Gastrocnemius medialis (tissue), 4 donors: Measurements from ENCODE around the gene PKNOX2. TPM values are rescaled to one million over a fixed set of nuclear protein-coding genes. Genes with fewer than 3 reads are reported as not detected.

ENCODE experiments used
- ATAC-seq, 2 donors: fragments of 150-250 bp; one replicate each; pipeline ENCODE4 v1.9.1; 2016
- DNase-seq, 2 donors: peaks; one replicate each; pipeline ENCODE4 v3.0.0-alpha.2; 2019
- H3K27ac ChIP-seq, 4 donors: fragments of 200-600 bp; sonication (generic); 1 replicate in 1 of 4; 2 replicates in 3 of 4; pipeline ENCODE4 v1.5.1; 2016 to 2018; ENCODE audit warnings: mild to moderate bottlenecking in 2 of 4, moderate library complexity in 1 of 4
- H3K27me3 ChIP-seq, 3 donors: fragments of 200-600 bp; sonication (generic) in 2 of 3; 1 replicate in 1 of 3; 2 replicates in 2 of 3; pipeline versions ENCODE4 v1.5.1 to v1.6.0; 2016 to 2019; ENCODE audit warnings: mild to moderate bottlenecking in 1 of 3, moderate library complexity in 1 of 3
- H3K36me3 ChIP-seq, 2 donors: fragments of 200-600 bp; sonication (generic) in 1 of 2; one replicate each; pipeline ENCODE4 v1.5.1; 2017 to 2018
- H3K4me1 ChIP-seq, 2 donors: fragments of 200-600 bp; sonication (generic) in 1 of 2; one replicate each; pipeline ENCODE4 v1.5.1; 2016 to 2017; ENCODE audit warnings: mild to moderate bottlenecking in 2 of 2
- H3K4me3 ChIP-seq, 4 donors: fragments of 200-600 bp; sonication (generic) in 3 of 4; 1 replicate in 1 of 4; 2 replicates in 3 of 4; pipeline ENCODE4 v1.5.1; 2016 to 2019; ENCODE audit warnings: mild to moderate bottlenecking in 2 of 4
- H3K9me3 ChIP-seq, 3 donors: fragments of 200-600 bp; sonication (generic) in 2 of 3; 1 replicate in 1 of 3; 2 replicates in 2 of 3; pipeline ENCODE4 v1.5.1; 2016 to 2019
- POLR2A ChIP-seq, 2 donors: fragments of 450-650 bp; IDR thresholded peaks; one replicate each; pipeline ENCODE4 v1.6.1; 2017; ENCODE audit warnings: antibody characterized with exemption in 2 of 2, mild to moderate bottlenecking in 2 of 2, moderate library complexity in 2 of 2
- in situ Hi-C, 4 donors: fragments of 200-750 bp; cut with MboI; loops; one replicate each; pipeline versions ENCODE4 v1.15.0 to v1.8.0; 2017; ENCODE audit warnings: low sequenced_read_pairs in 4 of 4
- intact Hi-C: fragments of 100-400 bp; cut with DNase I; formaldehyde crosslinking; loops from one replicate; pipeline ENCODE4 v1.15.1; 2023; ENCODE audit warnings: low total_unique reads
- total RNA-seq, 4 donors: library from RNA; depleted of rRNA; stranded (reverse); fragments of >200 nt; gene quantifications; one replicate each; pipeline versions ENCODE4 v1.1.0 to v1.2.3, GENCODE V29; 2016
- TF ChIP-seq, protein P1 (sequence below), 5 experiments: fragments of 450-650 bp in 3 of 5; fragments of 200-600 bp in 2 of 5; sonication (generic) in 2 of 5; IDR thresholded peaks in 4 of 5; conservative IDR thresholded peaks in 1 of 5; 1 replicate in 4 of 5; 2 replicates in 1 of 5; pipeline ENCODE4 v1.5.1; 2016 to 2019; ENCODE audit warnings: antibody characterized with exemption in 5 of 5, mild to moderate bottlenecking in 3 of 5, moderate library complexity in 3 of 5

Gene PKNOX2
- total RNA-seq, 4 donors from 2014 or later = 3.7 to 11.7 (median 6.0) TPM

DNA sequence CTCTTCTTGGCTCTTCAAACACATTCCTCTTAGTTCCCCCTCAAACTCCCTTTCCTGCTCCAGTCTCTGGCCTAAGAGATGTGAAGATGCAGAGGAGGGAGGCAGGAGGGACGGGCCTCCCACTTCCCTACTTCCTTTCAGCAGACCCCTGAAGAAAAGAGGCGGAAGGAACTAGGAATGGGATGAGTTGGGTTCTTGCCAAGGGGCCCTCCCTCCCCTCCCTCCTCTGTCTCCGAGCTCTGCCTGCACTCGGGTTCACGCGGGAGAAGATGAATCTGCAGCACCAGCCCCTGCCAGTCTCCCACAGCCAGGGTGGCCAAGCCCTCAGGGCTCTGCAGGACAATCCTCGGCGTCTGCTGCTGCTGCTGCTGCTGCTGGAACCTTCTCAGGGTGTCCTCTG is 24.3 kb upstream of the PKNOX2 start:
- H3K27me3 ChIP-seq = peaks cover 0 to 8% (median 6%) of the 10 kb centered on the region in 3 donors
- TF ChIP-seq POLR2A (IDR thresholded peaks at IDR 0.05) = no peak
- TF ChIP-seq, protein P1, sequence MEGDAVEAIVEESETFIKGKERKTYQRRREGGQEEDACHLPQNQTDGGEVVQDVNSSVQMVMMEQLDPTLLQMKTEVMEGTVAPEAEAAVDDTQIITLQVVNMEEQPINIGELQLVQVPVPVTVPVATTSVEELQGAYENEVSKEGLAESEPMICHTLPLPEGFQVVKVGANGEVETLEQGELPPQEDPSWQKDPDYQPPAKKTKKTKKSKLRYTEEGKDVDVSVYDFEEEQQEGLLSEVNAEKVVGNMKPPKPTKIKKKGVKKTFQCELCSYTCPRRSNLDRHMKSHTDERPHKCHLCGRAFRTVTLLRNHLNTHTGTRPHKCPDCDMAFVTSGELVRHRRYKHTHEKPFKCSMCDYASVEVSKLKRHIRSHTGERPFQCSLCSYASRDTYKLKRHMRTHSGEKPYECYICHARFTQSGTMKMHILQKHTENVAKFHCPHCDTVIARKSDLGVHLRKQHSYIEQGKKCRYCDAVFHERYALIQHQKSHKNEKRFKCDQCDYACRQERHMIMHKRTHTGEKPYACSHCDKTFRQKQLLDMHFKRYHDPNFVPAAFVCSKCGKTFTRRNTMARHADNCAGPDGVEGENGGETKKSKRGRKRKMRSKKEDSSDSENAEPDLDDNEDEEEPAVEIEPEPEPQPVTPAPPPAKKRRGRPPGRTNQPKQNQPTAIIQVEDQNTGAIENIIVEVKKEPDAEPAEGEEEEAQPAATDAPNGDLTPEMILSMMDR (IDR thresholded peaks at IDR 0.05 in 4 of 5, conservative IDR thresholded peaks at IDR 0.05 in 1 of 5) = no peak
- DNase-seq = no peak
- no peak overlapping the region for H3K4me3 ChIP-seq
- no peaks in the 10 kb centered on the region for H3K9me3 ChIP-seq
- H3K27ac ChIP-seq = no peak overlapping the region
- H3K4me1 ChIP-seq = peaks cover 0 to 4% of the 10 kb centered on the region in 2 donors
- no peaks in the 10 kb centered on the region for H3K36me3 ChIP-seq
- intact Hi-C loops = loop anchor here (2.0 kb wide), 1 partner anchor 177 kb away; no protein-coding TSS in a partner anchor
- no peak for ATAC-seq
- in situ Hi-C loops = loop anchor here in 3 of 4 donors (10.0 to 25.0 kb wide), 2 partner anchors 175 to 178 kb away; partner anchors contain the start of gene CCDC15 (in 1 of the 3)

DNA sequence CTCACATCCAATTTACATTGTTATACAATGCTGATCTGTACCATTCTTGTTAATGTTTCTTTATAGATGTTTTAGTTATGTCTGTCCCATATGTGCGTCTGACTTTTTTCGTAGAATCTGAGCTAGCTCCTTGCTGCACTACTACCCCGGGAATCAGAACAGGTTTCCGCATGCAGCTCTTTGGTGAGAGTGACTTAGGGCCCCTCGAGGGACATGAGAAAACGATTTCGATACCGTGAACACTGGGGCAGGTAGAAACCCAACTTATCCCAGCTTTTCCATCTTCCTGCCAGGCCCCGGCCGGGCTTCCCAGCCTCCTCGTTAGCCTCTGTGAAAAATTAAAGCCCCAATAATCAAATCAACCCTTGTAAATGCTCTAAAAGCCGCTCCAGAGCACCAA is 23.4 kb upstream of the PKNOX2 start:
- intact Hi-C loops (loop anchor here (2.0 kb wide), 1 partner anchor 178 kb away; no protein-coding TSS in a partner anchor), in situ Hi-C loops (loop anchor here in 3 of 4 donors (10.0 to 25.0 kb wide), 2 partner anchors 176 to 179 kb away; partner anchors contain the start of gene CCDC15 (in 1 of the 3))
- DNase-seq (no peak), ATAC-seq (no peak)
- Histone ChIP-seq H3K36me3 (no peaks in the 10 kb centered on the region), H3K9me3 (no peaks in the 10 kb centered on the region), H3K4me1 (peaks cover 0 to 4% of the 10 kb centered on the region in 2 donors), H3K27me3 (peaks cover 0 to 8% (median 6%) of the 10 kb centered on the region in 3 donors), H3K4me3 (no peak overlapping the region), H3K27ac (no peak overlapping the region)
- TF ChIP-seq, protein P1 (IDR thresholded peaks at IDR 0.05 in 4 of 5, conservative IDR thresholded peaks at IDR 0.05 in 1 of 5) = no peak
- TF ChIP-seq POLR2A (IDR thresholded peaks at IDR 0.05) = no peak

DNA sequence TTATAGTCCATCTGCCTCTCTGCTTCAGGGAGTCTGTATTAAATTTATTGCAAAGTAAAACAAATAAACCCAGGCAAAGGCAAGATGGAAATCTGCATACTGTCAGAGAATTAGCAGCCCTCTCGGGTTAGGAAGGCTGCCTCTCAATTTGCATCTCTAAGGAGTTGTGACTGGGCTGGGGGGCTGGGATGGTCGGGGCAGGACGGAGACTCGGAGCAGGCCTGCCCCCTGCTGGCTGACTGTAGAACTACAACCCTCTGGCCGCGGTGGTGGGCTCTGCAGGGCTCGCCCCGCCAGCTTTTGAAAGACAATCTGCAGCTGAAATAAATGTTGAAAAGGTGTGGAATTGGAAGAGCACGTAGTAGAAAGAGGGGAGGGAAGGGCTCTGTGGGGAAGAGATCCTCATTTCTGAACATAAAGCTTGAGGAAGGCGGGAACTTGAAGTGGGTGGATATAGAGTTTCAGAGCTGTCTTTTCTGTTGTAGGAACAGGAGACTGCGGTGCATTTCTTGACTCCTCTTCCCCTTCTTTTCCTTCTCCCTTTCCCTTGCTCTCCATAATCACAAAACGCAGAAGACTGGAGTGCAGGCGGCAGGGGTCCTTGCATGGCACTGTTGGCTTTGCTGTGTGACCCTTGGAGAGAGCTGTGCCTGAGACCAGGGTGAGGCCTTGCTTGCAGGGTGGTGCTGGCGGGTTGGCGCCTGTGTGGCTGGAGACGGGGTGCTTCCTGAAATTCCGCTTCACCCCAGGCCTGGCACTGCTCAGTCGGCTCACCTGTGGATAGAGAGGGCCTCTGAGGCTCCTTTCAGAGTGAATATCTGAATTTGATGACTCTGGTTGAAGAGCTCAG is 22.6 kb upstream of the PKNOX2 start:
- Histone ChIP-seq H3K27me3 (peaks cover 0 to 8% (median 6%) of the 10 kb centered on the region in 3 donors), H3K36me3 (no peaks in the 10 kb centered on the region), H3K9me3 (no peaks in the 10 kb centered on the region), H3K4me1 (peaks cover 0 to 4% of the 10 kb centered on the region in 2 donors), H3K4me3 (no peak overlapping the region), H3K27ac (no peak overlapping the region)
- intact Hi-C loops (loop anchor here (2.0 kb wide), 1 partner anchor 179 kb away; no protein-coding TSS in a partner anchor), in situ Hi-C loops (loop anchor here in 3 of 4 donors (10.0 to 25.0 kb wide), 2 partner anchors 177 to 180 kb away; partner anchors contain the start of gene CCDC15 (in 1 of the 3))
- no peak for TF ChIP-seq POLR2A (IDR thresholded peaks at IDR 0.05)
- TF ChIP-seq, protein P1 (IDR thresholded peaks at IDR 0.05 in 4 of 5, conservative IDR thresholded peaks at IDR 0.05 in 1 of 5) = peak; percentile 84 to 95 (median 88)
- DNase-seq (no peak), ATAC-seq (peak; percentile 9 to 83)

DNA sequence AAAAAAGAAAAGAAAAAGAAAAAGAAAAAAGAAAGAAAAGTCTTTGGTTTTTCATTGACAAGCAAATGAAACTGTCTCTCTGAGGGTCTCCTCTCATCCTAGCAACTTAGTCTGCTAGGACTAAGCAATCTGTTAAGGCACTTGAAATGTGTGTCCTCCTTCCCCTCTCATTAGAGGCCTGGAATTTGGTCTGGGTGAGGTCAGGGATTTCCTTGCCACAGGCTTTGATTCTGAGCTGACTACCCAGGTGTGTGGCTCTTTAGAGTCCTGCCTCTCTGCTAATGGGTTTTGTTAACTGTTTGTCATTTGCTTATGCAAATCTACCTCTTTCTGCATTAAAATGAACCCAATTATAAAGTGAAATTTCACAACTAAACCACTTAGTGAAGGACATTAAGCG is 18.3 kb upstream of the PKNOX2 start:
- in situ Hi-C loops = loop anchor here in 3 of 4 donors (10.0 to 25.0 kb wide), 2 partner anchors 181 to 184 kb away; partner anchors contain the start of gene CCDC15 (in 1 of the 3)
- Histone ChIP-seq H3K4me1 (peaks cover 17 to 18% of the 10 kb centered on the region in 2 donors), H3K9me3 (no peaks in the 10 kb centered on the region), H3K27me3 (peaks cover 0 to 6% (median 3%) of the 10 kb centered on the region in 3 donors), H3K36me3 (no peaks in the 10 kb centered on the region), H3K27ac (no peak overlapping the region), H3K4me3 (no peak overlapping the region)
- DNase-seq (no peak), ATAC-seq (no peak)
- TF ChIP-seq, protein P1 (IDR thresholded peaks at IDR 0.05 in 4 of 5, conservative IDR thresholded peaks at IDR 0.05 in 1 of 5) = no peak
- TF ChIP-seq POLR2A (IDR thresholded peaks at IDR 0.05) = no peak
- intact Hi-C loops = no loop called here
